ENCODE results near the gene PPP1R17. TPM values are rescaled to one million over a fixed set of nuclear protein-coding genes. Genes with fewer than 3 reads are reported as not detected.

The PPP1R17 gene
- total RNA-seq (2022; extraction: Qiagen RNA extraction; ENCODE audit: low read depth): not detected in 5 replicates

GRCh38 chr7:31687024-31687748, at the start of gene PPP1R17:
Gene PPP1R17, plus strand, starts transcription at chr7:31687215. Its CDS starts 5,227 bp downstream, at chr7:31692442.

Other genes with a start within 250 kb of the PPP1R17 start
- gene ITPRID1, start 173.1 kb upstream of the PPP1R17 start, total RNA-seq (2022; extraction: Qiagen RNA extraction; ENCODE audit: low read depth): not detected in 5 replicates